Calu3 (cell line): ENCODE results near the gene SPAG7. TPM values are rescaled to one million over a fixed set of nuclear protein-coding genes. Genes with fewer than 3 reads are reported as not detected.
A peak's percentile ranks its signal among the peaks of the same experiment; 100 is the strongest.

Experiments
- BruUV-seq: library from RNA; stranded (reverse); fragments of 400-500 nt; replicated peaks from 2 replicates; lab custom pipeline; 2021; lab: Mats Ljungman, UMichigan
- CTCF ChIA-PET: fragments of 300-600 bp; sonication (Branson Sonifier 250); formaldehyde crosslinking; loops from one replicate; lab custom pipeline; 2022; ENCODE audit warnings: antibody characterized with exemption; lab: Charles Lee
- DNase-seq: peaks from one replicate; pipeline ENCODE4 v3.0.0; 2022
- H3K27ac Mint-ChIP-seq: one replicate; pipeline ENCODE4 v1.8.0; 2022; ENCODE audit warnings: mixed read lengths; ENCODE audit not compliant: unreplicated experiment
- H3K27me3 Mint-ChIP-seq: one replicate; pipeline ENCODE4 v1.8.0; 2022; ENCODE audit warnings: mixed read lengths; ENCODE audit not compliant: unreplicated experiment
- H3K36me3 Mint-ChIP-seq: one replicate; pipeline ENCODE4 v1.8.0; 2022; ENCODE audit warnings: mild to moderate bottlenecking, moderate library complexity, mixed read lengths; ENCODE audit not compliant: insufficient read depth, unreplicated experiment
- H3K4me1 Mint-ChIP-seq: one replicate; pipeline ENCODE4 v1.8.0; 2022; ENCODE audit warnings: mild to moderate bottlenecking, low read depth, mixed read lengths; ENCODE audit not compliant: unreplicated experiment
- H3K4me3 Mint-ChIP-seq: one replicate; pipeline ENCODE4 v1.8.0; 2022; ENCODE audit warnings: mild to moderate bottlenecking, low read depth, moderate library complexity, mixed read lengths; ENCODE audit not compliant: unreplicated experiment
- H3K9me3 Mint-ChIP-seq: one replicate; pipeline ENCODE4 v1.8.0; 2022; ENCODE audit warnings: low read depth, mixed read lengths; ENCODE audit not compliant: unreplicated experiment
- CTCF ChIP-seq: fragments of 200-600 bp; IDR thresholded peaks from one replicate; pipeline ENCODE4 v1.8.0; 2022; ENCODE audit warnings: antibody characterized with exemption; ENCODE audit not compliant: unreplicated experiment
- intact Hi-C: fragments of 100-400 bp; cut with micrococcal nuclease; formaldehyde crosslinking; loops from one replicate; pipeline ENCODE4 v1.10.0; 2022; ENCODE audit not compliant: unreplicated experiment
- total RNA-seq: library from RNA; stranded (reverse); gene quantifications from 2 replicates; pipeline ENCODE4 v1.2.3, GENCODE V29; 2022

The SPAG7 gene
- total RNA-seq, 1 experiment from 2014 or later, result 34.3 TPM

- Mint-ChIP-seq H3K27ac (peak overlapping the region; percentile 60), H3K4me3 (no peak overlapping the region), H3K36me3 (peaks cover 85% of the 10 kb centered on the region), H3K4me1 (peaks cover 31% of the 10 kb centered on the region), H3K27me3 (no peaks in the 10 kb centered on the region), H3K9me3 (no peaks in the 10 kb centered on the region)
- CTCF ChIA-PET, result no interaction called here
- TF ChIP-seq CTCF, result no peak
- no TSS peak for BruUV-seq
- intact Hi-C loops, result no loop called here
- no peak for DNase-seq
These were observed 24.7 kb downstream of the SPAG7 start for GRCh38 chr17:4942760-4943508.

GRCh38 chr17:4941319-4941610 lies 26.4 kb downstream of the SPAG7 start:
- CTCF ChIA-PET, result no interaction called here
- TF ChIP-seq CTCF, result no peak
- Mint-ChIP-seq H3K9me3 (no peaks in the 10 kb centered on the region), H3K4me3 (peak overlapping the region; percentile 91), H3K27me3 (no peaks in the 10 kb centered on the region), H3K4me1 (peaks cover 31% of the 10 kb centered on the region), H3K36me3 (peaks cover 68% of the 10 kb centered on the region), H3K27ac (peak overlapping the region; percentile 98)
- intact Hi-C loops, result no loop called here
- BruUV-seq, result no TSS peak
- no peak for DNase-seq

GRCh38 chr17:4940555-4941318 lies 26.9 kb downstream of the SPAG7 start:
- TSS peak; percentile 84 for BruUV-seq
- Mint-ChIP-seq H3K4me3 (peak overlapping the region; percentile 91), H3K27ac (peak overlapping the region; percentile 98), H3K4me1 (peaks cover 29% of the 10 kb centered on the region), H3K36me3 (peaks cover 64% of the 10 kb centered on the region), H3K9me3 (no peaks in the 10 kb centered on the region), H3K27me3 (no peaks in the 10 kb centered on the region)
- no peak for TF ChIP-seq CTCF
- CTCF ChIA-PET, result interaction anchor here (1.6 kb wide), 2 partner anchors 27 to 31 kb away, joined by 7 to 10 read pairs; partner anchors contain the start of gene SPAG7
- DNase-seq, result peak; percentile 66
- intact Hi-C loops, result no loop called here

GRCh38 chr17:4939796-4940554 lies 27.6 kb downstream of the SPAG7 start, which contains the start of the genes RNF167 and SLC25A11:
TSS of gene RNF167 (plus strand) at chr17:4940268. CDS start at chr17:4940910, 642 bp downstream.
TSS of gene SLC25A11 (minus strand) at chr17:4940046. CDS start at chr17:4939910, 136 bp downstream.
- H3K9me3 Mint-ChIP-seq, result no peaks in the 10 kb centered on the region
- no TSS peak for BruUV-seq
- peak; percentile 91 for DNase-seq
- CTCF ChIA-PET, result interaction anchor here (1.6 kb wide), 2 partner anchors 27 to 31 kb away, joined by 7 to 10 read pairs; partner anchors contain the start of gene SPAG7
- peaks cover 57% of the 10 kb centered on the region for H3K36me3 Mint-ChIP-seq
- H3K27me3 Mint-ChIP-seq, result no peaks in the 10 kb centered on the region
- peak within 1 kb of the TSS; percentile 98 for H3K27ac Mint-ChIP-seq
- no peak for TF ChIP-seq CTCF
- intact Hi-C loops, result no loop called here
- H3K4me1 Mint-ChIP-seq, result peaks cover 22% of the 10 kb centered on the region
- H3K4me3 Mint-ChIP-seq, result peak within 1 kb of the TSS; percentile 91
